Tibial artery (tissue), 4 donors: ENCODE measurements around the gene RFX5.

Source experiments
- DNase-seq, 2 donors: peaks; one replicate each; pipeline ENCODE4 v3.0.0-alpha.2; 2019
- H3K27ac ChIP-seq, 2 donors: fragments of 200-600 bp; sonication (generic) in 1 of 2; 1 replicate in 1 of 2; 2 replicates in 1 of 2; pipeline ENCODE4 v1.5.1; 2018 to 2019; ENCODE audit warnings: mild to moderate bottlenecking in 1 of 2
- H3K27me3 ChIP-seq, 2 donors: fragments of 200-600 bp; sonication (generic) in 1 of 2; one replicate each; pipeline versions ENCODE4 v1.5.1 to v1.6.0; 2016 to 2019
- H3K36me3 ChIP-seq, 3 donors: fragments of 200-600 bp; sonication (generic) in 2 of 3; one replicate each; pipeline ENCODE4 v1.5.1; 2016 to 2019; ENCODE audit warnings: mild to moderate bottlenecking in 2 of 3
- H3K4me1 ChIP-seq, 4 donors: fragments of 200-600 bp; sonication (generic) in 2 of 4; 1 replicate in 3 of 4; 2 replicates in 1 of 4; pipeline ENCODE4 v1.5.1; 2016 to 2019
- H3K4me3 ChIP-seq, 2 donors: fragments of 200-600 bp; sonication (generic) in 1 of 2; 1 replicate in 1 of 2; 2 replicates in 1 of 2; pipeline ENCODE4 v1.5.1; 2018 to 2019; ENCODE audit warnings: mild to moderate bottlenecking in 2 of 2
- H3K9me3 ChIP-seq, 3 donors: fragments of 200-600 bp; sonication (generic) in 1 of 3; one replicate each; pipeline ENCODE4 v1.5.1; 2016 to 2019
- CTCF ChIP-seq, 2 experiments: fragments of 200-600 bp in 1 of 2; fragments of 450-650 bp in 1 of 2; IDR thresholded peaks; one replicate each; pipeline ENCODE4 v1.5.1; 2017 to 2019; ENCODE audit warnings: antibody characterized with exemption in 2 of 2, mild to moderate bottlenecking in 1 of 2, moderate library complexity in 1 of 2
- intact Hi-C: fragments of 100-400 bp; cut with DNase I; formaldehyde crosslinking; loops from one replicate; pipeline ENCODE4 v1.15.0; 2023; ENCODE audit warnings: low total_unique reads

The RFX5 gene

GRCh38 chr1:151342021-151342420 lies 5.0 kb downstream of the RFX5 start:
- intact Hi-C loops, result loop anchor here (2.0 to 10.0 kb wide), 3 partner anchors 41 to 147 kb away; partner anchors contain the start of genes PIP5K1A, PSMB4 and VPS72
- no peak overlapping the region for H3K27ac ChIP-seq
- H3K27me3 ChIP-seq, result no peaks in the 10 kb centered on the region
- no peak for DNase-seq
- no peak overlapping the region for H3K4me3 ChIP-seq
- H3K9me3 ChIP-seq, result no peaks in the 10 kb centered on the region
- TF ChIP-seq CTCF (IDR thresholded peaks at IDR 0.05), result no peak
- peaks cover 11 to 36% (median 32%) of the 10 kb centered on the region in 3 donors for H3K36me3 ChIP-seq
- H3K4me1 ChIP-seq, result peaks cover 3 to 11% (median 9%) of the 10 kb centered on the region in 4 donors

- H3K27me3 ChIP-seq, result no peaks in the 10 kb centered on the region
- H3K4me1 ChIP-seq, result peaks cover 2 to 7% (median 5%) of the 10 kb centered on the region in 4 donors
- H3K27ac ChIP-seq, result peak overlapping the region; percentile 46 to 50
- H3K36me3 ChIP-seq, result peaks cover 11 to 36% (median 32%) of the 10 kb centered on the region in 3 donors
- intact Hi-C loops, result loop anchor here (10.0 kb wide), 2 partner anchors 54 to 146 kb away; partner anchors contain the start of genes PIP5K1A, PSMB4 and VPS72
- no peak for DNase-seq
- H3K4me3 ChIP-seq, result no peak overlapping the region
- no peaks in the 10 kb centered on the region for H3K9me3 ChIP-seq
- peak; percentile 63 to 81 for TF ChIP-seq CTCF (IDR thresholded peaks at IDR 0.05)
These were observed 5.9 kb downstream of the RFX5 start for GRCh38 chr1:151340870-151341754.

- no peaks in the 10 kb centered on the region for H3K4me1 ChIP-seq
- no peaks in the 10 kb centered on the region for H3K9me3 ChIP-seq
- no peak for TF ChIP-seq CTCF (IDR thresholded peaks at IDR 0.05)
- no peak for DNase-seq
- peaks cover 0 to under 1% (median 0%) of the 10 kb centered on the region in 3 donors for H3K36me3 ChIP-seq
- no peak overlapping the region for H3K27ac ChIP-seq
- intact Hi-C loops, result no loop called here
- no peaks in the 10 kb centered on the region for H3K27me3 ChIP-seq
- no peak overlapping the region for H3K4me3 ChIP-seq
These were observed 10.5 kb downstream of the RFX5 start for GRCh38 chr1:151336556-151336955.

- Histone ChIP-seq H3K4me1 (no peaks in the 10 kb centered on the region), H3K27ac (no peak overlapping the region), H3K27me3 (no peaks in the 10 kb centered on the region), H3K4me3 (no peak overlapping the region), H3K36me3 (no peaks in the 10 kb centered on the region), H3K9me3 (no peaks in the 10 kb centered on the region)
- TF ChIP-seq CTCF (IDR thresholded peaks at IDR 0.05), result no peak
- intact Hi-C loops, result no loop called here
- DNase-seq, result no peak
These were observed 12.2 kb downstream of the RFX5 start for GRCh38 chr1:151334822-151335221.

- peak overlapping the region; percentile 78 to 95 for H3K4me3 ChIP-seq
- H3K36me3 ChIP-seq, result peaks cover 5 to 28% (median 6%) of the 10 kb centered on the region in 3 donors
- H3K27ac ChIP-seq, result peak overlapping the region; percentile 90 to 96
- no peak for TF ChIP-seq CTCF (IDR thresholded peaks at IDR 0.05)
- intact Hi-C loops, result no loop called here
- H3K9me3 ChIP-seq, result no peaks in the 10 kb centered on the region
- no peak for DNase-seq
- peaks cover 0 to 32% (median 26%) of the 10 kb centered on the region in 4 donors for H3K4me1 ChIP-seq
- no peaks in the 10 kb centered on the region for H3K27me3 ChIP-seq
These were observed 19.0 kb downstream of the RFX5 start for GRCh38 chr1:151327903-151328674.
